CD4-positive, alpha-beta T cell treated with Interleukin-17A for 4 hours (primary cell): ENCODE measurements around the gene CENPQ.

Experiments
- DNase-seq: peaks from one replicate; pipeline ENCODE4 v3.0.0-alpha.2; 2020; ENCODE audit warnings: mixed read lengths

CENPQ gene

GRCh38 chr6:49506569-49507111 lies 43.5 kb downstream of the CENPQ start:
- no peak for DNase-seq

- DNase-seq: no peak
Measured at GRCh38 chr6:49509342-49509741, 46.2 kb downstream of the CENPQ start.

- DNase-seq: no peak
Measured at GRCh38 chr6:49513153-49513989, 50.2 kb downstream of the CENPQ start.

GRCh38 chr6:49514571-49515484 lies 51.7 kb downstream of the CENPQ start:
- no peak for DNase-seq

GRCh38 chr6:49515485-49516146 lies 52.4 kb downstream of the CENPQ start:
- no peak for DNase-seq

- DNase-seq: no peak
Measured at GRCh38 chr6:49516147-49516505, 53.0 kb downstream of the CENPQ start.

GRCh38 chr6:49517919-49518318 lies 54.7 kb downstream of the CENPQ start:
- no peak for DNase-seq

GRCh38 chr6:49519660-49520059 lies 56.5 kb downstream of the CENPQ start:
- DNase-seq: no peak

- no peak for DNase-seq
Measured at GRCh38 chr6:49522710-49523593, 59.8 kb downstream of the CENPQ start.

- DNase-seq: no peak
Measured at GRCh38 chr6:49523901-49524300, 60.7 kb downstream of the CENPQ start.

GRCh38 chr6:49524541-49524940 lies 61.4 kb downstream of the CENPQ start:
- DNase-seq: no peak

GRCh38 chr6:49526598-49526997 lies 63.4 kb downstream of the CENPQ start:
- DNase-seq: no peak

GRCh38 chr6:49527320-49527719 lies 64.2 kb downstream of the CENPQ start:
- no peak for DNase-seq

- DNase-seq: no peak
Measured at GRCh38 chr6:49528571-49528970, 65.4 kb downstream of the CENPQ start.

GRCh38 chr6:49530141-49530776 lies 67.1 kb downstream of the CENPQ start:
- no peak for DNase-seq

GRCh38 chr6:49531774-49532569 lies 68.8 kb downstream of the CENPQ start:
- DNase-seq: no peak

- DNase-seq: no peak
Measured at GRCh38 chr6:49535795-49536194, 72.6 kb downstream of the CENPQ start.

GRCh38 chr6:49539102-49539501 lies 75.9 kb downstream of the CENPQ start:
- DNase-seq: no peak

GRCh38 chr6:49540614-49541013 lies 77.4 kb downstream of the CENPQ start:
- DNase-seq: no peak

GRCh38 chr6:49541210-49541724 lies 78.1 kb downstream of the CENPQ start:
- no peak for DNase-seq
